Measurements from ENCODE around the gene PARD6B.
"Not testable (repeated sequence)": the region's sequence is repeated elsewhere in the genome, so short reads cannot be mapped to it uniquely, and the experiment has no call there.

Gene PARD6B

DNA sequence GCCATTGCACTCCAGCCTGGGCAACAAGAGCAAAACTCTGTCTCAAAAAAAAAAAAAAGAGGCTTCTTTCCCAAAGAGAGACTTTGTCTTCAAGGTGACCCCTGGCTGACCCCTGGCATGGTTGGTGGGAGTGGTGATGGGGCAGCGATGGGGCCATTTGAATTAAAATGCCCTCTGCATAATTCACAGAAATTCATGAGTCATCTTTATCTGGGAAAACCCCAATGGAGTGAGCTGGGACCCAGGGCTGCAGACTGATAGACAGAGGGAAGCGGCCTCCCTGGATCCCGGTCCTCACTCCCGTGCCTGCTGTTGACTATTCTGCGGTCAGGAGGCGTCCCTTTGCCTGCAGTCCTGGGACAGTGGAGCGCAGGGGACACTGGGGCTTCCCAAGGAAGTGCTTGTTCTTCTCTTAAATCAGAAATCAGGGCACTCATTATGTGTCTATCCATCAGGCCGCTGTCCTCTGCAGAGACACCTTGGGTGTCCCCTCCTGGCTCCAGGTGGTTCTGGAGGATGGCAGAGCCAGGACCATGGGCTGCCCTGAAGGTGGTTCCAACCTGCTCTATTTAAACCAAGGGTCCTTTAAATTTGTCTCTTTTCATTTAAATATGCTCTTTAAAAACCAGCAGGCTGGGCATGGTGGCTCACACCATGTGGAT is 40.2 kb downstream of the PARD6B start:
- not testable (repeated sequence) for H3K9me3 ChIP-seq (ENCODE audit: control insufficient read depth, low read length); H3K9ac ChIP-seq (ENCODE audit: low read length); H3K27me3 ChIP-seq (replicated peaks; ENCODE audit: control insufficient read depth, insufficient read depth, low read length); H3K4me3 ChIP-seq (ENCODE audit: low read length); H3K36me3 ChIP-seq (ENCODE audit: control insufficient read depth, insufficient read depth, low read length, severe bottlenecking); H3K4me1 ChIP-seq (ENCODE audit: control insufficient read depth, insufficient read depth, low read length); DNase-seq (ENCODE audit: low read depth)

GRCh38 chr20:50772420-50773185 is 41.2 kb downstream of the PARD6B start:
- H3K4me3 ChIP-seq (ENCODE audit: low read length): no peak overlapping the region
- no peaks in the 10 kb centered on the region for H3K36me3 ChIP-seq (ENCODE audit: control insufficient read depth, insufficient read depth, low read length, severe bottlenecking)
- DNase-seq (ENCODE audit: low read depth): no peak
- H3K4me1 ChIP-seq (ENCODE audit: control insufficient read depth, insufficient read depth, low read length): no peaks in the 10 kb centered on the region
- no peaks in the 10 kb centered on the region for H3K27me3 ChIP-seq (replicated peaks; ENCODE audit: control insufficient read depth, insufficient read depth, low read length)
- H3K9ac ChIP-seq (ENCODE audit: low read length): no peak overlapping the region
- H3K9me3 ChIP-seq (ENCODE audit: control insufficient read depth, low read length): no peaks in the 10 kb centered on the region

- Histone ChIP-seq H3K36me3 (ENCODE audit: control insufficient read depth, insufficient read depth, low read length, severe bottlenecking) (no peaks in the 10 kb centered on the region), H3K4me1 (ENCODE audit: control insufficient read depth, insufficient read depth, low read length) (no peaks in the 10 kb centered on the region), H3K9me3 (ENCODE audit: control insufficient read depth, low read length) (no peaks in the 10 kb centered on the region), H3K4me3 (ENCODE audit: low read length) (no peak overlapping the region), H3K9ac (ENCODE audit: low read length) (no peak overlapping the region), H3K27me3 (replicated peaks; ENCODE audit: control insufficient read depth, insufficient read depth, low read length) (no peaks in the 10 kb centered on the region)
- no peak for DNase-seq (ENCODE audit: low read depth)
Observed at GRCh38 chr20:50774515-50774914, 43.1 kb downstream of the PARD6B start.

GRCh38 chr20:50776122-50776817 is 44.9 kb downstream of the PARD6B start:
- H3K27me3 ChIP-seq (replicated peaks; ENCODE audit: control insufficient read depth, insufficient read depth, low read length): no peaks in the 10 kb centered on the region
- H3K9me3 ChIP-seq (ENCODE audit: control insufficient read depth, low read length): no peaks in the 10 kb centered on the region
- DNase-seq (ENCODE audit: low read depth): no peak
- no peaks in the 10 kb centered on the region for H3K4me1 ChIP-seq (ENCODE audit: control insufficient read depth, insufficient read depth, low read length)
- no peak overlapping the region for H3K4me3 ChIP-seq (ENCODE audit: low read length)
- H3K36me3 ChIP-seq (ENCODE audit: control insufficient read depth, insufficient read depth, low read length, severe bottlenecking): no peaks in the 10 kb centered on the region
- H3K9ac ChIP-seq (ENCODE audit: low read length): no peak overlapping the region

- no peaks in the 10 kb centered on the region for H3K4me1 ChIP-seq (ENCODE audit: control insufficient read depth, insufficient read depth, low read length)
- H3K9me3 ChIP-seq (ENCODE audit: control insufficient read depth, low read length): no peaks in the 10 kb centered on the region
- no peaks in the 10 kb centered on the region for H3K27me3 ChIP-seq (replicated peaks; ENCODE audit: control insufficient read depth, insufficient read depth, low read length)
- DNase-seq (ENCODE audit: low read depth): no peak
- no peaks in the 10 kb centered on the region for H3K36me3 ChIP-seq (ENCODE audit: control insufficient read depth, insufficient read depth, low read length, severe bottlenecking)
- H3K4me3 ChIP-seq (ENCODE audit: low read length): no peak overlapping the region
- H3K9ac ChIP-seq (ENCODE audit: low read length): no peak overlapping the region
Observed at GRCh38 chr20:50777373-50777772, 46.0 kb downstream of the PARD6B start.

- not testable (repeated sequence) for DNase-seq (ENCODE audit: low read depth); H3K36me3 ChIP-seq (ENCODE audit: control insufficient read depth, insufficient read depth, low read length, severe bottlenecking); H3K9me3 ChIP-seq (ENCODE audit: control insufficient read depth, low read length); H3K4me1 ChIP-seq (ENCODE audit: control insufficient read depth, insufficient read depth, low read length); H3K27me3 ChIP-seq (replicated peaks; ENCODE audit: control insufficient read depth, insufficient read depth, low read length); H3K4me3 ChIP-seq (ENCODE audit: low read length); H3K9ac ChIP-seq (ENCODE audit: low read length)
Observed at GRCh38 chr20:50778994-50779393, 47.6 kb downstream of the PARD6B start.

DNA sequence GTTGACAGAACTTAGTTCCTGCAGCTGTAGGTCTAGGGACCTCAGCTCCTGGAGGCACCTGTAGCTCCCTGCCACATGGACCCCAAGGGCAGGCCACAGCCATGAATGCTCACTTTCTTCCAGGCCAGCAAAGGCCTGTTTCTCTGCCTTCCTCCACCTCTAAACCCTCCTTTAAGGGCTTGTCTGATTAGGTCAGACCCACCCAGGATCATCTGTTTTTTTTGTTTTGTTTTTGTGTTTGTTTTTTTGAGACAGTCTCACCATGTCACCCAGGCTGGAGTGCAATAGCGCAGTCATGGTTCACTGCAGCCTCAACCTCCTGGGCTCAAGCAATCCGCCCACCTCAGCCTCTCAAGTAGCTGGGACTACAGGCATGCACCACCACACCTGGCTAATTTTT is 52.0 kb downstream of the PARD6B start:
- H3K9me3 ChIP-seq (ENCODE audit: control insufficient read depth, low read length): no peaks in the 10 kb centered on the region

GRCh38 chr20:50783903-50784302 is 52.5 kb downstream of the PARD6B start:
- peaks cover 9% of the 10 kb centered on the region for H3K4me1 ChIP-seq (ENCODE audit: control insufficient read depth, insufficient read depth, low read length)
- H3K36me3 ChIP-seq (ENCODE audit: control insufficient read depth, insufficient read depth, low read length, severe bottlenecking): no peaks in the 10 kb centered on the region
- no peaks in the 10 kb centered on the region for H3K27me3 ChIP-seq (replicated peaks; ENCODE audit: control insufficient read depth, insufficient read depth, low read length)
- DNase-seq (ENCODE audit: low read depth): no peak
- no peak overlapping the region for H3K4me3 ChIP-seq (ENCODE audit: low read length)
- no peaks in the 10 kb centered on the region for H3K9me3 ChIP-seq (ENCODE audit: control insufficient read depth, low read length)
- no peak overlapping the region for H3K9ac ChIP-seq (ENCODE audit: low read length)

More for the DNA sequence above, 52.0 kb downstream of the PARD6B start:
- Histone ChIP-seq H3K4me1 (ENCODE audit: control insufficient read depth, insufficient read depth, low read length) (peaks cover 4% of the 10 kb centered on the region), H3K27me3 (replicated peaks; ENCODE audit: control insufficient read depth, insufficient read depth, low read length) (no peaks in the 10 kb centered on the region), H3K9ac (ENCODE audit: low read length) (no peak overlapping the region), H3K4me3 (ENCODE audit: low read length) (no peak overlapping the region), H3K36me3 (ENCODE audit: control insufficient read depth, insufficient read depth, low read length, severe bottlenecking) (no peaks in the 10 kb centered on the region)
- no peak for DNase-seq (ENCODE audit: low read depth)

- Histone ChIP-seq H3K9ac (ENCODE audit: low read length) (no peak overlapping the region), H3K27me3 (replicated peaks; ENCODE audit: control insufficient read depth, insufficient read depth, low read length) (no peaks in the 10 kb centered on the region), H3K4me3 (ENCODE audit: low read length) (no peak overlapping the region), H3K36me3 (ENCODE audit: control insufficient read depth, insufficient read depth, low read length, severe bottlenecking) (no peaks in the 10 kb centered on the region), H3K9me3 (ENCODE audit: control insufficient read depth, low read length) (no peaks in the 10 kb centered on the region), H3K4me1 (ENCODE audit: control insufficient read depth, insufficient read depth, low read length) (peaks cover 10% of the 10 kb centered on the region)
- DNase-seq (ENCODE audit: low read depth): no peak
Observed at GRCh38 chr20:50784464-50784863, 53.1 kb downstream of the PARD6B start.

DNA sequence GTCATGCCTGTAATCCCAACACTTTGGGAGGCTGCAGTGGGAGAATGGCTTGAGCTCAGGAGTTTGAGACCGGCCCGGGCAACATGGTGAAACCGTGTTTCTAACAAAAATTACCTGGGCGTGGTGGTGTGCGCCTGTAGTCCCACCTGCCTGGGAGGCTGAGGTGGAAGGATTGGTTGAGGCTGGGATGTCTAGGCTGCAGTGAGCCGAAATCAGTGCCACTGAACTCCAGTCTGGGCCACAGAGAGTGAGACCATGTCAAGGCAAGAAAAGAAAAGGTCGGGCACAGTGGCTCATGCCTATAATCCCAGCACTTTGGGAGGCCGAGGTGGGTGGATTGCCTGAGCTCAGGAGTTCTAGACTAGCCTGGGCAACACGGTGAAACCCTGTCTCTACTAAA is 55.3 kb downstream of the PARD6B start:
- H3K4me3 ChIP-seq (ENCODE audit: low read length): no peak overlapping the region
- no peaks in the 10 kb centered on the region for H3K9me3 ChIP-seq (ENCODE audit: control insufficient read depth, low read length)
- H3K36me3 ChIP-seq (ENCODE audit: control insufficient read depth, insufficient read depth, low read length, severe bottlenecking): no peaks in the 10 kb centered on the region

DNA sequence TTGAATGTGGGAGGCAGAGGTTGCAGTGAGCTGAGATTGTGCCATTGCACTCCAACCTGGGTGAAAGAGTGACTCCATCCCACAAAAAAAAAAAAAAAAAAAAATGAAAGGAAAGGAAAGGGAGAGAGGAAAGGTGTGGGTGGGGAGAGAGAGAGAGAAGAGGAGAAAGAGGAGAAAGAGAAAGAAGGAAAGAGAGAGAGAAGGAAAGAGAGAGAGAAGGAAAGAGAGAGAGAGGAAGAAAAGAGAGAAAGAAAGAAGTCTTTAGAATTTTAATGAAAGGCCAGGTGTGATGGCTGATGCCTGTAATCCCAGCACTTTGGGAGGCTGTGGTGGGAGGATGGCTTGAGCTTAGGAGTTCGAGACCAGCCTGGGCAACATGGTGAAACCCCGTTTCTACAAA is 55.8 kb downstream of the PARD6B start:
- H3K4me1 ChIP-seq (ENCODE audit: control insufficient read depth, insufficient read depth, low read length): peaks cover 24% of the 10 kb centered on the region
- H3K27me3 ChIP-seq (replicated peaks; ENCODE audit: control insufficient read depth, insufficient read depth, low read length): no peaks in the 10 kb centered on the region
- no peaks in the 10 kb centered on the region for H3K36me3 ChIP-seq (ENCODE audit: control insufficient read depth, insufficient read depth, low read length, severe bottlenecking)
- H3K4me3 ChIP-seq (ENCODE audit: low read length): no peak overlapping the region
- no peak overlapping the region for H3K9ac ChIP-seq (ENCODE audit: low read length)
- no peak for DNase-seq (ENCODE audit: low read depth)
- no peaks in the 10 kb centered on the region for H3K9me3 ChIP-seq (ENCODE audit: control insufficient read depth, low read length)

More for the DNA sequence above, 55.3 kb downstream of the PARD6B start:
- Histone ChIP-seq H3K9ac (ENCODE audit: low read length) (no peak overlapping the region), H3K4me1 (ENCODE audit: control insufficient read depth, insufficient read depth, low read length) (peaks cover 24% of the 10 kb centered on the region), H3K27me3 (replicated peaks; ENCODE audit: control insufficient read depth, insufficient read depth, low read length) (no peaks in the 10 kb centered on the region)
- no peak for DNase-seq (ENCODE audit: low read depth)
